DMS79 (cell line): ENCODE data around the gene LRRK1.
"Not testable (repeated sequence)": the region's sequence is repeated elsewhere in the genome, so short reads cannot be mapped to it uniquely, and the experiment has no call there.

Experiments used
- DNase-seq: peaks from one replicate; lab custom pipeline; 2025; lab: John Stamatoyannopoulos, UW

The LRRK1 gene

DNA sequence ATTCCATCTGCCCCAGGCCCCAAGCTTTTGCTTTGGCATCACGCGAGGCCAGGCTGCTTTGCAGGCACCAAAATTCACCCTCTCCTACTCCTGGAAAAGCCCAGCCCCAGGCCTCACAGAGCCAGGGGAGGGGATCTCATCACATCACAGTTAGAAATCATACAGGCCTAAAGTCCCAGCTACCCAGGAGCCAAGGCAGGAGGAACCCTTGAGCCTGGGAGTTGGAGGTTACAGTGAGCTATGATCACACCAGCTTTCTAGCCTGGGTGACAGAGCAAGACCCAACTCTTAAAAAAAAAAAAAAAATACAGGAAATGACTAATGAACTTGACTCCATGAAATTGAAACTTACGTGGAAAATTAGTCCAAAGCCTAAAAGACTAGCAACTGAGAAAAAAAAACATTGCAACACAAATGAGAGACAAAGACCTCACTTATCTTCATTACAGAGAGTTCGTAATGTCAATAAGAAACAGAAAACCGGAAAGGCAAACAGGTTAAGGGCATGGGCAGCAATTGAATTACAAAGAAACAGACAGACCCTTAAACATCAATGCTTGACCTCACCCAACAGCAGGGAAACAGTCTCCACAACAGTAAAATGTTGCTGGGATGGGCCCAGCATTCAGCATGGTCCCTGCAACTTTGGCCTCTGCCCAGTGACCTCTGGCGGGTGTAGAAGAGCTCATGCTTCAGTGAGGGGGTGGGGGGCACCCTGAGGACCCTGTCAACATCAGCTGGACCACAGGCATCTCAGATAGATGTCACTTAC is 151.5 kb downstream of the LRRK1 start:
- no peak for DNase-seq

DNA sequence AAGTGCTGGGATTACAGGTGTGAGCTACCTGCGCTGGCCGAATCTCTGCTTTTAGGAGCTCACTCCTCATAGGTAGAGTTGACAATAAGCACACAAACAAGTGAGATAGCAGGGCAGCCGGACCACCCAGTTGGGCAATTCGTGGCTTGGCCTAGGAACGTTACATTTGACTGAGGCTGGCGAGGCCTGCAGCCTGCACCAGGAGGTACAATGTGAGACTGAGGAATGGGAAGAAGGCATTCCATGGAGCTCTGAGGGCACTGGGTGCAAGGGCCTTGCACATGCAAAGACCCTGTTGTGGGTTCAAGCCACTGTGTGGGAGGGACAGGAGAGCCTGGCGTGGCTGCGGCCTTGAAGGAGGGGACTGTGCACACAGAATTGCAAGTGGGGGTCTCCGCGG is 152.5 kb downstream of the LRRK1 start:
- DNase-seq, result no peak

DNA sequence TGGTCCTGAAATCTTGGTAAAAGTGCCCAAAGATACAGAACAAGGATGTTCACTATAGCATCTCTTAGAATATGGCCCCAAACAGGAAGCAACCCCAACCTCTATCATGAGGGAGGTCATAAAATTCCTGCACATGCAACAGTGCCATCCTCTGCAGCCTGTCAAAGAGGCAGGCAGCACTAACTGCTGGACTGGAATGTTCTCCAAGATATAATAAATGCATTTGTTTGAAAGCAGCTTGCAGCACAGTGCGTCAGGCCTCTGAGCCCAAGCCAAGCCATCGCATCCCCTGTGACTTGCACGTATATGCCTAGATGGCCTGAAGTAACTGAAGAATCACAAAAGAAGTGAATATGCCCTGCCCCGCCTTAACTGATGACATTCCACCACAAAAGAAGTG is 153.1 kb downstream of the LRRK1 start:
- DNase-seq, result not testable (repeated sequence)

DNA sequence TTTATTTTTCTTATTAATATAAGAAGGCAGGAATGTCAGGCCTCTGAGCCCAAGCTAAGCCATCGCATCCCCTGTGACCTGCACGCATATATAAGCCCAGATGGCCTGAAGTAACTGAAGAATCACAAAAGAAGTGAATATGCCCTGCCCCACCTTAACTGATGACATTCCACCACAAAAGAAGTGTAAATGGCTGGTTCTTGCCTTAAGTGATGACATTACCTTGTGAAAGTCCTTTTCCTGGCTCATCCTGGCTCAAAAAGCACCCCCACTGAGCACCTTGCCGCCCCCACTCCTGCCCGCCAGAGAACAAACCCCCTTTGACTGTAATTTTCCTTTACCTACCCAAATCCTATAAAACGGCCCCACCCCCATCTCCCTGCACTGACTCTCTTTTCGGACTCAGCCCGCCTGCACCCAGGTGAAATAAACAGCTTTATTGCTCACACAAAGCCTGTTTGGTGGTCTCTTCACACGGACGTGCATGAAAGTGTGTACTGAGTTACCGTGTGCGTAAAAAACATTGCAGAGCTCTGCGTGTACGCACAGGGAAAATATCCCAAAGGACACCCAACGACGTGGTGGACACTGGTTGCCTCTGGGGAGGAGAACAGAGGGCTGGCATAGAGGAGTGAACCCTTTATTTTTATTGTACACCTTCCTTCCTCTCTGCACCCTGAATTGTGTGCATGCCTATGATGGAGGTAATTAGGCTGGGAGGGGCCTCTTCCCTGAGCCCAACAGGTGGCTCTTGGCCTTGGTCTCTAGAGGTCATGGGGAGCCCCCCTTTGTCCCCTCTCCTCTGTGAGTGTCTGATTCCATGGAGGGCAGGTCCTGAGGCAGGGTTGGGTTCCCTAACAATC is 158.9 kb downstream of the LRRK1 start:
- not testable (repeated sequence) for DNase-seq

DNA sequence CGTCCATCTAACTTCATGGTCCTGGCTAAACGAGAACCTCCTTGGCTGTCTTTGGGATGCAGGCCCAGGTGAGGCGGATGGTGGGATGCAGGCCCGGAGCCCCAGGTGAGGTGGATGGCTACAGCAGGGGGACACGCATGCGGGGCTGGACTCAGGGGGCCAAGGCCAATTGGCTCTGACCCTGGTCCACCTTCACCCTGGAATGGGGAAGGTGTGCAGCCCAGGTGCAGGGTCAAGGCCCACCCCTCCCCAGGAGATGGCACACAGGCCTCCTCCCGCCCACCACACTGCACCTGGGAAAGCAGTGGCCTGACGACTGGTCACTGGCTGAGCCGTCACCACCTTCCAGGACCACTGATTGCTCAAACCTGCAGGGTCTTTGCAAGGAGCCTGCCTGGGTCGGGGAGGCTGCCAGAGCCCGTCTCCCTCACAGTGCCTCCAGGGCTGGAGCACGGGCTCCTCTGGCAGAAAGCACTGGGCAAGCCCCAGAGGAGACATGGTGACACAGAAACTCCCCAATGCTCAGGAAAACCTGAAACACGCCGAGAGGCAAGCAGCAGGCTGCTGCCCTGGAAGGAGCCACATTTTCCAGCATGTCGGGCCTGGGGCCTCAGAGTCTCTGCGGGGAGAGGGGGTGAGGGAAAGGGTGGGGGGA is 159.6 kb downstream of the LRRK1 start:
- no peak for DNase-seq

DNA sequence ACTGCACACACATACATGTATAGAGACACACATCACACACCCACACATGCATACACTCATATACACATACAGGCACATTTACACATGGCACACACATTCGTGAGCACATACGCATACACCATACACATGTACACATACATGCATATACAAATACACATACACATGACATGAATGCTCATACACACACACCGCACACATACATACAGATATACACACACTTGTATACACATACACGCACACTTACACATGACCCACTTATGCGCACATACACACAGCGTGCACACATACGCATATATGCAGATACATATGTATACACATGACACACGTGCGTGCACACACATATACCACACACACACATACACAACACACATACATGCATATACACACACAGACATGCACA is 162.7 kb downstream of the LRRK1 start:
- DNase-seq, result no peak

DNA sequence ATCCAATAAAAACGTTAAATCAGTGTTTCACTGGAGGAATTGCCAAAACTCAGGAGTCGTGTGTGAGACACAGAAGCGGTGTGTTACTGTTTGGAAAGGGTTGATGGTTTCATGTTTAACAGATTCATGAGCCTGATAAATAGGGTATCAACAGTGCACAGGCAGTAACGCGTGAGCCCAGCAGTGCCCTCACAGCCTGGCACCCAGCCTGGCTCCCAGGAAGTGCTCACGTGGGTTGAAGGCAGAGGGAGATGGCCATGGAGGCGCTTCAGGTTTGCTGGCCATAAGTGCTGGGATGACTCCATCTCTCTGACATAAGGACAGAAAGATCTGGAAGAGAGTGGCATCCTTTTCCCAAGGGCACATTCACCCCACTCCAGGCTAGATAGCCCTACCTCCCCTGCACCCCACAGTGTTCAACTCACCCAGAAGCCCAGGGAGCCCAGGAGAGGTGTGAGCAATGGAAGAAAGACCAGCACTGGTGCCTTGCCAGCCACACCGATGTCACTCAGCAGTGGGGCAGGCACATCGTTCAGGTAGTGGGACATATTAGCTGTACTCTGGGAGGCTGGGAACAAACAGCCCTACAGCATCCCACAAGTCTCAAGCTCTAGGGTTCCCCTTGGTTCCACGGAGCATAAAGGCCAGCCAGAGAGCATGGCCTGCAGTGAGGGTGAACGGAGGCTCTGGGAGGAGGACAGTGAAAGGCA is 164.3 kb downstream of the LRRK1 start:
- DNase-seq, result no peak

DNA sequence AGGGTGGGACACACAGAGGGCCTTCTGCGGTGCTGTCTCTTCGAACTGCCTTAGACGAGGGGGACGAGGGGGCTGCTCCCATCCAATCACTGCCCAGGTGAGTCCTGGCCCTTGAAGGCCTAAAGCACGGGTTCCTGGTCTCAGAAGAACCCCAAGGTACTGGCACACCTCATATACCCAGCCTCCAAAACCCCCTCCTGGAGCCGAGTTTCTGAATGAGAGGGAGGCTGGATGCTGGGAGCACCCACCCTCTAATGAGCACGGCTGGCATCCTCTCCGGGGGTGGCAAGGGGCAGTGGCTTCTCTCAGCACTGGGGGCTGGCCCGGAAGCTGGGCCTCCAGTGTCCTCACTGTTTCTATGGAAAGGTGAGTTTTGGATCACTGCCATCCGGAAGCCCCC is 165.6 kb downstream of the LRRK1 start:
- DNase-seq, result no peak

DNA sequence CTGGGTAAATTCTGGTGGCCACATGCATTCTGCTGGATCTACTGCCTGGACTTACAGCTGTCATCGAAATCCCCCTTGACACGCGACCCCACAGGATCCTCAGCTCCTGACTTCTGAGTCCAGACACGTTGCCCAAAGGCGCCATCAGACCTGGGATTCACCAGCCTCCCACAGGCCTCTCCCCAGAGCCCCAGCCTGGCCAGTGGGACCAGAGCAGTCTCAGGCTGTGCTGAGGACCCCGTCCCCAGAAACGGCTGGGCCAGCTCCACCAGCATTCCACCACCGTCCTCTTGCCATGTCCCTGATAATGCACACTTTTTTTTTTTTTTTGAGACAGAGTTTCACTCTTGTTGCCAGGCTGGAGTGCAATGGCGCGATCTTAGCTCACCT is 166.1 kb downstream of the LRRK1 start:
- DNase-seq, result no peak

DNA sequence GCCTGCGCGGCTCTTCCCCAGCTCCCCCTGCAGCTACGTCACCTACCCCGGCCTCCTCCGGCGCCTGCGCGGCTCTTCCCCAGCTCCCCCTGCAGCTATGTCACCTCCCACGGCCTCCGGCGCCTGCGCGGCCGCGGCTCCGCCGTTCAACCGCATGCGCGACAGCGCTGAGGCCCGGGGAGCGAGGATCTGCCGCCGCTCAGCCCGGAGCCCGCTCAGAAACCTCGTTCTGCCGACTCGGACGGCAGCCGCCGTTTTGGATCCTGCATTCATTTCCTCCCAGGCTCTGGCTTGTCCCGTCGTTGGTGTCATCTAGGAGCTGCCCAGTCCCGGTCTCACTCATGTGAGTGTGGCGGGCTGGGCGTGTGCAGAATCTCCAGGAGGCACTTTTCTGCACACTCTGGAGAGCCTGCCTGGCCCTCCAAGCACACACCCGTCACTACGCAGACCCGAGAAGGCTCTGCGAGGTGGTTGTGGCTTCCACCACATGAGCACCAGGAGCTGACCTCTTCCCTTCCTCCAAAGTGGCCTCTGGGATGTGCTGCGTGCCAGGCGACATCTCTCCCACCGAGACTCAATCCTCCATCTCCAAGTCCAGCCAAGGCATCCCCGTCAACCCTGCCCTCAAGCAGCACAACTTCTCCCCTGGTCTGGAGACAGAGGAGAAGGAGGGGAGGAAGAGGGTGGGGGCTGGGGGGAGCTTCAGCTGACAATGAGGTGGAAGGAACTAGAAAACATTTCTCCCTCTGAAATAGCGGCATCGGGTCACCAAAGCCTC is 167.4 kb downstream of the LRRK1 start:
- DNase-seq, result no peak

DNA sequence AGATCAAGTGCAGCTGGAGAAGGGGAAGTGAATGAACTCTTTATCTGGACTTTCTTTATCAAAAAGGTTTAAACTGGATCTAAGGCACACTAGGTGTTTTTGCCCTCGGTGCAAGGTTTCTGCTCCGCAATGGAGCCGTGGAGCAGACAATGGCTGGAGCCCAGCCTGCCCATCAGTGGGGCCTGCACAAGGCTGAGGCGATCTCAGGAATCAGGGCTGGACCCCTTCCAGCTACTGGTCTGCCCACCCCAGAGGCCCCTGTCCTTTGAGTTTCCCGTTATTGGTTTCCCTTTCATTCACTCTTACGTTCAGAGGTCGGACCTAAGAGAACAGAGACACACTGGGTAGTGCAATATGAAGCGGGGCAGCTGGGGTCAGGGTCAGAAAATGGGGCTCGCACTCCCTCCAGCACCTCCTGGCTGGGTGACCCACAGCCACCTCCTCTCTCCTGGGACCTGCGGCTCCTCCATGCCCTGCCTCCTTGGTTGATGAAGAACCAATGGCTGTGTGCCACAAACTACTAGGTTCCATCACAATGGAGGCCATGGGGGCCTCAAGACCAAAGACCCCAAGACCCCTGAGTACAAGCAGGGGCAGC is 168.1 kb downstream of the LRRK1 start:
- no peak for DNase-seq

DNA sequence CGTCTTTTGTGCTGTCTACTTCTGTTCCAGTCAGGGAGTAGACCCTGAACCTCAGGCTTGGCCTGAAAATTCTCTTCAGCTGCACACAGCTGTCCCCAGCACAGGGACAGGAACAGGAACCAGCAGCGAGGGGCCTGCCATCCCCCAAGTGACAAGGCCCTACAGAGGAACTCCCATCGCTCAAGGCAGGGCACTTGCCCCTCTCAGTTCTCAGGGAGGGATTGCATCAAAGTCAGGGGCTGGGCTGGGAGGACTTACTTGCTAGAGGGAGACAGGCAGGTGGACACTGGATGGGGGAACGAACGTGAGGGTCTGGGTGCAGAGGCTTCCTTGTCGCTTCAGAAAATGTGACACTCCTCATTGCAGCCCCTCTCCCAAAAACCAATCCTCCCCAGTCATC is 169.1 kb downstream of the LRRK1 start:
- DNase-seq, result no peak

DNA sequence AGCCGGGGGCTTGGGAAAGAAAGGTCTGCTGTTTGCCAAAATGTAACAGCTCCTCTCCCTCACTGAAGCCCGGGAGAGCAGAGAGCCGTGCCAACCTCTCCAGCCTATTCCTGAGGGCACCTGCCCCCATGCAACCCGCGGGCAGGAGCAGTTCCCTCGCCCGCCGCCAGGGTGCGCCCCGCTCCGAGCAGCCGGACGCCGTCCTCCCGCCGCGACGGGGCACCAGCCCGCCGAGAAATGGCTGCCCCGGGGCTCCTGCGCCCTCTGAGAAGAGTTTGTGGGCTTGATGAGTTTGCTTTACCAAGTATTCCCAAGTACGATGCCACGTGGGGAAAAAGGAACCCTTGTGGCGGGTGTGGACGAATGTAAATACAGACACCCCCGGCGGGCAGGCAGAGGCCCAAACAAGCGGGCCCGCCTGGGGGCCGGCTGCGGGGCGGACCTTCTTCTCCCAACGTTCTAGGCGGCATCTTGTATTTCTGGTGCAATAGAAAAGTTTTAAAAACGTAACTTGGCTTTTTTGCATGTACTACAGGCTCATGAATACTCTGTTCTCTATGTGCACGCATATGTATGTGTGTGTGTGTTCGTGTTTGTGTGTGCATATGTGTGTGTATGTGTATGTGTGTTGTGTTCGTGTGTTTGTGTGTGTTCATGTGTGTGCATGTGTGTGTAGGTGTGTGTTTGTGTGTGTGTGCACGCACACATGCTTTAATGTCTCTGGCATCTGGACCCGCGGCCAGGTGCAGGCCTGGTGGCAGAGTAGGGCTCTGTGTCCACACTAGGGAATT is 169.8 kb downstream of the LRRK1 start:
- no peak for DNase-seq

DNA sequence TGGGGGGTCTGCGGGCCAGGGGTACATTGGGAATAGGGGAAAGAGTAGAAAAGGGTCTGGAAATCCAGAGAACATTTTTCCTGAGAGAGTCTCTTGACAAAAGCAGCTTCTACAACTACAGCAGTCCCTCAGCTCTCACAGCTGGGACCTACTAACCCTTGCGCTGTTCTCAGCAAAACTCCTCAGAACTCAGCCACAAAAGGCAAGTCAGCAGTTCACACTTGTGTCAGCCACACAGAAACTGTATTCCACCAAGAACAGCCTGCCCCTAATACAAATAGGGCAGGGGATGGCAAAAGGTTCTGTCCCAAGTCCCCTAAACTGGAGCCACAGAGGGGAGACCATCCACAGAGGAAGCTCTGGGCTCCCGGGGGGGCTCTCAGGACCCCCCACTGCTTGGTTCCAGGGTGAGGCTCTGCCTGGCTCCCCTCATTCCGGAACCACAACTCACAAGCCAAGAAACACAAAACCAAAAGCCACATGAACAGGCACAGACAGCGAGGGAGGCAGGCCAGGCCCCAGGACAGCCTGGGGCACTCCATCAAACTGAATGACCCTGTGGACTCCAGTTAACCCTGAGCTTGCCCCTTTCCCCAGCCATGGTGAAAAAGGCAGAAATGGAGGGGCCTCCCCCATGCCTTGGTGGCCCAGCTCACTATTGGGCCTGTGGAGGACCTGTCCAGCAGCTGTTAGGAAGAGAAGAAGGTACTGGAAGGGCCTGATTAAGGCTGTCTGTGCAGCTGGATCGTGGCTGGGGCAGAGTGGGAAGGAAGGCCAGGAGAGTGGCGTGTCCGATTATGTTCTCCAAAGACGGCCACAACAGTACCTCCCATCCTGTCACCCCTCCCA is 170.6 kb downstream of the LRRK1 start:
- no peak for DNase-seq

DNA sequence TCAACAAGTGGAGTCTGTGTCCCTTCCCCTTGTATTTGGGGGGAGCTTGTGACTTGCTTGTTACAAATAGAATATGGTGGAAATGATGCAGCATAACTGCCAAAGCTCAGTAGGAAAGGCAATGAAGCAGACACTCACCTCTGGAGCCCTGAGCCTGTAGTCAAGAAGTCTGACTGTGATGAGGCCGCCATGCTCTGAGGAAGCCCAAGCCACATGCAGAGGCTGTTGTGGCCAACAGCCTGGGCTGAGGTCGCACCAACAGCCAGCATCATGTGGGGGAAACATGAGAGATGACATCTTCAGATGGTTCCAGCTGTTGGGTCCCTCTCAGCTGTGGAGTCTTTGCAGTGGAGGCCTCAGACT is 171.3 kb downstream of the LRRK1 start:
- DNase-seq, result no peak

DNA sequence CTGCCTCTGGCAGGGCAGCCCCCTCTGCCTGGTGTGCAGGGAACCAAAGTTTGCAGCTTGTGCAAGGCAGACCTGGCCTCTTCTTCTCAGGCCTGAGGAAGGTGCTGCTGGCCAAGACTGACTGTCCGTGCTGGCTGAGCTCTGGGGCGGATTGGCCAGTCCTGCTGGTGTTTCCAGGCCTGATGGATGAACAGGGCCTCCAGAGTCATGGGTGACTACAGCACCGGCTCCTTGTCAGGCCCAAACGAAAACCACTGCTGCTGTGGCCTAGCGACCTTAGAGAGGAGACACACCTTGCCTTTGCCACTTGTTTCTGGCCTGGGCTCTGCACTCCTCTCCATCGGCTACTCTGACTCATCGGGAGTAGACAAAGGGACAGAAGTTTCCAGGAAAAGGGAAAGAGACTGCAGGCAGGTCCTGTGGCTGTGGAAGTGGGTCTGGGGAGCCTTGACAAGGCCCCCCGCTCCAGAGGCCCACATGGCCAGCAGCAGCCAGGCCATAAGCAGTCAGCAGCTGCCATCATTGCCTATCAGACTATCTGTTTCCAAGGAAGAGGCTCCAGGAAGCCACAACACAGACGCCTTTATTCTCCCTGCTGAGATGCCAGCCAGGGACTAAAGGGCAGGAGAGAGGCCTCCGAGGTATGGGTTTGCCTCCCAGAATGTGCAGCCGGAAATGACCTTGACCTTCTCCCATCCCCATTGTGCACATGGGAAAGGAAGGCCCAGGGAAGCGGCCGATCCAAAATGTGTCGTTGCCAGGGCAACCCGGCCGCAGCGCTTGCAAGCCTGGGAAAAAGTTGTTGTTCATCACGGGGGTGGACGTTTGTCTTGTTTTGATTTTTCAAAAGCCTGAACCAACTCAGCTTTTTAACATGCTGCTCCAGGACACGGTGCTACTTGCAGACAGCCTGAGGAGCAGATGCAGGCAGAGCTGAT is 172.2 kb downstream of the LRRK1 start:
- DNase-seq, result no peak

DNA sequence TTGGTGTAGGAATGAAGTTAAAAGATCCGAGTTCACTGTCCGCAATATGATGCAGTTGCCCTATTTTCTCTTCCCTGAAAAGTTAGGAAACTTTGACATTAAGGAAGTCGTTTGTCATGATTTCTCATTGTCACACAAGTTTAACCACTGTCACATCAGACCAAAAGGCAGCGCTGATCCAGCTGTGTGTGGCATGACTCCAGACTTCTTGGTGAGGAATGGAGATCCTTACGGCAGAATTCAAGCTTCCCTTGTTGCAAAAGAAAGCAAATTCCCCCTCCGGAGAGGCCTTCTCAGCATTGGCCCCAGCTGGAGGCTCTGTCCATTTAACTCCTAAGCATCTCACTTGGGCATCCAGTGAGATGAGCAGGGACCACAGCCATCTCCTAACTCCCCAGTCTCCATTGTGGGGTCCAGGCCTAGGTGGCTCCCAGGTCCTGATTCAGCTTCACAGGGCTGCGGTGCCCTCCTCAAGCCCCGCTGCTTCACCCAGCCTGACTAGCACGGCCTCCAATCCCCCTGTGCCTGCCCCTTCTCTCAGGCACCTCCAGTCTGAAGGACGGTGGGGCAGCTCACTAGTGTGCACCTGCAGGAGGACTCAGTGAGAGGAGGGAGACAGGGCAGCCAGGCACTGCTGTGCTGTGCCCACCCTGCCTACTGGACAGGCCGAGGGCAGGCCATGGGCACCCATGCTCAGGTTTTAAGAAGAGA is 173.2 kb downstream of the LRRK1 start:
- no peak for DNase-seq

DNA sequence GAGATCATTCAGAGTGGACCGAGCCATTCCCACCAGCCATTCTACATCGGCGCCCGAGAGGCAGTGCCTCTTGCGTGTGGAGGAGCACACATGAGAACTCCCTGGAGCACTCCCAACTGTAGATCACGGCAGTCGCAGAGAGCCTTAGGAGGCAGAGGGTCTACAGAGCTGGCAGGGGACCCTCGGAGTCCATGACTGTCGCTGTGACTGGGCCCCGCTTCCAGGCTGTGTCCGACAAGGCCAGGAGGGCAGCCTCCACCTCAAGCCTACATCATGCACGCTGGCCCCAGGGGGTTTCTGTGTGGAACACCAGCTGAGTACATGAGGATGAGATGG is 173.7 kb downstream of the LRRK1 start:
- no peak for DNase-seq
